Smooth muscle cell (in vitro differentiated cells): ENCODE results near the gene C4orf33. TPM values are rescaled to one million over a fixed set of nuclear protein-coding genes. Genes with fewer than 3 reads are reported as not detected.

Experiments used
- DNase-seq: peaks from one replicate; lab custom pipeline; 2025; ENCODE audit not compliant: unreplicated experiment; lab: John Stamatoyannopoulos, UW
- H2AFZ ChIP-seq: fragments of 200-600 bp; sonication (generic); 2 replicates; pipeline ENCODE4 v1.6.0; 2016; ENCODE audit warnings: antibody characterized with exemption, low read depth, mild to moderate bottlenecking
- H3F3A ChIP-seq: fragments of 200-600 bp; sonication (generic); 2 replicates; pipeline ENCODE4 v1.6.0; 2017; ENCODE audit warnings: antibody characterized with exemption, low read depth
- H3K27ac ChIP-seq: fragments of 200-600 bp; sonication (generic); 2 replicates; pipeline ENCODE4 v1.5.1; 2016; ENCODE audit warnings: low read depth, mild to moderate bottlenecking
- H3K27me3 ChIP-seq: fragments of 200-600 bp; sonication (generic); 2 replicates; pipeline ENCODE4 v1.6.1; 2016; ENCODE audit warnings: low read depth, mild to moderate bottlenecking
- H3K36me3 ChIP-seq: fragments of 200-600 bp; sonication (generic); 2 replicates; pipeline ENCODE4 v1.5.1; 2016; ENCODE audit warnings: low read depth
- H3K4me1 ChIP-seq: fragments of 200-600 bp; sonication (generic); 2 replicates; pipeline ENCODE4 v1.5.1; 2016; ENCODE audit warnings: low read depth
- H3K4me2 ChIP-seq: fragments of 200-600 bp; sonication (generic); 2 replicates; pipeline ENCODE4 v1.6.0; 2016; ENCODE audit warnings: mild to moderate bottlenecking
- H3K4me3 ChIP-seq: fragments of 200-600 bp; sonication (generic); 2 replicates; pipeline ENCODE4 v1.5.1; 2016; ENCODE audit warnings: mild to moderate bottlenecking
- H3K79me2 ChIP-seq: fragments of 200-600 bp; sonication (generic); 2 replicates; pipeline ENCODE4 v1.6.0; 2016; ENCODE audit warnings: low read depth, mild to moderate bottlenecking
- H3K9ac ChIP-seq: fragments of 200-600 bp; sonication (generic); 2 replicates; pipeline ENCODE4 v1.6.0; 2016; ENCODE audit warnings: low read depth
- H3K9me3 ChIP-seq: fragments of 200-600 bp; sonication (generic); replicated peaks from 2 replicates; pipeline ENCODE4 v1.5.1; 2016; ENCODE audit warnings: low read depth
- H4K20me1 ChIP-seq: fragments of 200-600 bp; sonication (generic); 2 replicates; pipeline ENCODE4 v1.6.0; 2016; ENCODE audit warnings: low read depth
- CTCF ChIP-seq: fragments of 200-600 bp; sonication (generic); IDR thresholded peaks from 2 replicates; pipeline ENCODE4 v1.5.1; 2017; ENCODE audit warnings: borderline replicate concordance, mild to moderate bottlenecking, antibody characterized with exemption; ENCODE audit not compliant: insufficient read depth, poor library complexity, severe bottlenecking
- WGBS: methylation state at CpG from one replicate; pipeline ENCODE4 v1.1.7; 2016; ENCODE audit warnings: low lambda C conversion rate; 5-methylcytosine and 5-hydroxymethylcytosine counted together
- polyA plus RNA-seq: library from polyadenylated mRNA; unstranded; fragments of >200 nt; fragmentation: Nextera tagmentation; extraction: Ambion mirVana; gene quantifications from 2 replicates; pipeline ENCODE4 v1.2.1, GENCODE V29; 2016
- total RNA-seq: library from RNA; depleted of rRNA; stranded (reverse); fragments of >200 nt; gene quantifications from 2 replicates; pipeline ENCODE4 v1.2.3, GENCODE V29; 2014

The C4orf33 gene
- total and polyA plus RNA-seq, 2 experiments from 2014 or later: 5.7 to 25.3 TPM

DNA sequence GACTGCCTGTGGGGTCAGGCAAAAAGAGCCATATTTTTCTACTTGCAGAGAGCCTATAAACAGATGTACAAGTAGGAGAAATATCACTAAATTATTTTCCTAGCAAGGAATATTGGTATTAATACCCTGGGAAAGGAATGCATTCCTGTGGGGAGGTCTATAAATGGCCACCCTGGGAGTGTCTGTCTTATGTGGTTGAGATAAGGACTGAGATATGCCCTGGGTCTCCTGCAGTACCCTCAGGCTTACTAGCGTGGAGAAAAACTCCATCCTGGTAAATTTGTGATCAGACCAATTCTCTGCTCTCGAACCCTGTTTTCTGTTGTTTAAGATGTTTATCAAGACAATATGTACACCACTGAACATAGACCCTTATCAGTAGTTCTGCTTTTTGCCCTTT lies 35.4 kb downstream of the C4orf33 start:
- Histone ChIP-seq H3K9me3 (no peaks in the 10 kb centered on the region), H3K79me2 (no peaks in the 10 kb centered on the region), H3K4me3 (no peak overlapping the region), H3K27ac (no peak overlapping the region), H3K4me2 (no peak overlapping the region), H3K9ac (no peak overlapping the region), H3K4me1 (no peaks in the 10 kb centered on the region), H4K20me1 (no peaks in the 10 kb centered on the region), H3F3A (no peaks in the 10 kb centered on the region), H2AFZ (no peak overlapping the region), H3K27me3 (no peaks in the 10 kb centered on the region), H3K36me3 (no peaks in the 10 kb centered on the region)
- TF ChIP-seq CTCF: no peak
- no peak for DNase-seq
- WGBS: 79% methylated on average over 2 of the region's 2 CpGs

GRCh38 chr4:129136433-129136832 lies 40.5 kb downstream of the C4orf33 start:
- H3K36me3 ChIP-seq: no peaks in the 10 kb centered on the region
- no peaks in the 10 kb centered on the region for H3K79me2 ChIP-seq
- no peak overlapping the region for H3K4me2 ChIP-seq
- no peak overlapping the region for H2AFZ ChIP-seq
- TF ChIP-seq CTCF: no peak
- no peak for DNase-seq
- H4K20me1 ChIP-seq: no peaks in the 10 kb centered on the region
- H3K9me3 ChIP-seq: no peaks in the 10 kb centered on the region
- no peak overlapping the region for H3K27ac ChIP-seq
- no peak overlapping the region for H3K4me3 ChIP-seq
- no peak overlapping the region for H3K9ac ChIP-seq
- no peaks in the 10 kb centered on the region for H3F3A ChIP-seq
- H3K27me3 ChIP-seq: no peaks in the 10 kb centered on the region
- H3K4me1 ChIP-seq: no peaks in the 10 kb centered on the region
- WGBS: 91% methylated on average over 8 of the region's 8 CpGs

DNA sequence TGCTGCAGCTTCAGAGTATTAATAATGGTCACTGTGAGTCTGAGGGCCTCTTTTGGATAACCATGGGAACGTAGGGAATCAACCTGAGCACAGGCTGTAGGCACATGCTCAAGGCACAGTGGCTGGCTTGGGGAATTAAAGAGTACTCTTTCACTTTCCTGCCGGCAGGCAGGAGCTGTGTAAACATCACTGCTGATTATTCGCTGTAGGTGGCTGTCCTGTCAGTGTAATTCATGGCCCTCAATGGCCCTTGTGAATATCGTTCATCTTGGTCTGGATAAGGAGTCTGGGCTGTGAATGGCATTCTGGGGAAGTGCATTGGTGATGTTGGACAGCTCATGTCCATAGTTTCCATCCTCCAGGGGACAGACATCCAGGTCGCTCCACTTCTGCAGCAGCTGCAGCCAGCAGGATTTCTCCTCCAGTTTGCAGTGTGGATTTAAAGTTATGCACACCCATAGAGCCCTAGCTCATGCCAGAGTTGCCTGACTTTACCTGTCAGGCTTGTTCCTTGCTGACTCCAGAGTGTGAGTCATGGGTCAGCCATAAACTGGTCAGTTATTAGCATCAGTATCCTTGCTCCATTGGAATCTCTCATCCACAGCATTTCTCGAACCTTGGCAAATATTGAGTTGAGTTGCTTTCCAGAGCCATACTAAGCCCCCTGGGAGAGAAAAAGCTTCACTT lies 43.0 kb downstream of the C4orf33 start:
- no peaks in the 10 kb centered on the region for H4K20me1 ChIP-seq
- H2AFZ ChIP-seq: no peak overlapping the region
- H3K27me3 ChIP-seq: no peaks in the 10 kb centered on the region
- no peaks in the 10 kb centered on the region for H3K9me3 ChIP-seq
- H3K9ac ChIP-seq: no peak overlapping the region
- H3K4me2 ChIP-seq: no peak overlapping the region
- no peak for TF ChIP-seq CTCF
- no peaks in the 10 kb centered on the region for H3K36me3 ChIP-seq
- no peak overlapping the region for H3K4me3 ChIP-seq
- no peak for DNase-seq
- 77% methylated on average over 6 of the region's 6 CpGs for WGBS
- no peaks in the 10 kb centered on the region for H3K79me2 ChIP-seq
- H3K4me1 ChIP-seq: no peaks in the 10 kb centered on the region
- no peak overlapping the region for H3K27ac ChIP-seq
- no peaks in the 10 kb centered on the region for H3F3A ChIP-seq

DNA sequence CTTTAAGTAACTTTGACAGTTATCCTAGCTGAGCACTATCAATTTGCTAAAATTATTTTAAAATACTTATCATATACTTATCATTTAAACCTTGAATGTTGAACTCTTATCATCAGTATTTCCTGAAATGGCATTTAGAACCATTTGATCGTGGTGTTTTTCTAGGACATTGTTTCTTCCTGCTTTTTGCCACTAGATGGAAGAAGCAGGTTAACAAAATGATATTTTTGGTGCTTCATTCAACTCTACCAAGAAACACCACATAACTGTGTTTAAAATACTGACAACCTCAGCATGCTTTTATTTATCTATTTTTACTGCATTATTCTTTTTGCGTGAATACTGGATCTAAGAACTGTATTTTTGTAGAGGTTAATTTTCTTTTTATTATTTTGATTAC lies 44.6 kb downstream of the C4orf33 start:
- Histone ChIP-seq H3K79me2 (no peaks in the 10 kb centered on the region), H3K9me3 (no peaks in the 10 kb centered on the region), H3K4me2 (no peak overlapping the region), H4K20me1 (no peaks in the 10 kb centered on the region), H3K4me1 (no peaks in the 10 kb centered on the region), H3K36me3 (no peaks in the 10 kb centered on the region), H3F3A (no peaks in the 10 kb centered on the region), H3K27ac (no peak overlapping the region), H2AFZ (no peak overlapping the region), H3K27me3 (no peaks in the 10 kb centered on the region), H3K4me3 (no peak overlapping the region), H3K9ac (no peak overlapping the region)
- DNase-seq: no peak
- 83% methylated on average over 2 of the region's 2 CpGs for WGBS
- TF ChIP-seq CTCF: no peak
